ENCODE measurements around the gene ATG2A. TPM values are rescaled to one million over a fixed set of nuclear protein-coding genes. Genes with fewer than 3 reads are reported as not detected.

Gene ATG2A
- total and polyA plus RNA-seq, 10 of the 15 experiments (the other 5 are each of a cell fraction or from before 2014, with no cell fraction given): 0.08 to 19.0 (median 4.6) TPM

DNA sequence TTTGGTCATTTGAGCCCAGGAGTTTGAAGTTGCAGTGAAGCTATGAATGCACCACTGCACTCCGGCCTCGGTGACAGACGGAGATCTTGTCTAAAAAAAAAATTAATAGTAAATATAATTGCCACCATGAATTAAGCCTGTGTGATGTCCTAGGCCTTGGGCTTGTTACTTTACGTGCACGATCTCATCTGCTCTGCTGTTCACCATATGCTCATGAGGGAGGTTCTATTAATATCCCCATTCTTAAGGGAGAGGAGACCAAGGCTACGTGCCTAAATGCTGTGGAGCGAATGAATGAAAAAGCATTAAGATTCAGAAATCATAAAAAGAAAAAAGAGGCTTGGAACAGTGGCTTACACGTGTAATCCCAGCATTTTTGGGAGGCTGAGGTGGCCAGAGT, 2.6 kb upstream of the ATG2A start:
- intact Hi-C loops (cut with micrococcal nuclease; ENCODE audit: unreplicated experiment): loop anchor here (5.0 kb wide), 1 partner anchor 193 kb away; the partner anchor contains the start of gene TM7SF2
- RAD21 ChIA-PET (ENCODE audit: unreplicated experiment): no interaction called here
- ATAC-seq (no peak), FAIRE-seq (no peak), DNase-seq (ENCODE audit: low read depth, low spot score) (no peak)
- no peaks in the 10 kb centered on the region for H4K20me1 ChIP-seq (ENCODE audit: control insufficient read depth, insufficient read depth)
- H3K27ac ChIP-seq (ENCODE audit: control insufficient read depth, insufficient read depth): no peak overlapping the region
- SMC1A ChIA-PET (ENCODE audit: uncharacterized antibody, unreplicated experiment): interaction anchor here (1.3 kb wide), 1 partner anchor 24 kb away, joined by 4 read pairs; no protein-coding TSS in a partner anchor
- no peaks in the 10 kb centered on the region for H3K27me3 ChIP-seq (replicated peaks in 1 of 2; ENCODE audit: control insufficient read depth in 2 of 2, insufficient read depth in 2 of 2, low read length in 1 of 2)
- no peak overlapping the region for H2AFZ ChIP-seq (ENCODE audit: control insufficient read depth, low read depth, low read length)
- peaks cover 11% of the 10 kb centered on the region for H3K79me2 ChIP-seq (ENCODE audit: control insufficient read depth, insufficient read depth, low read length)
- H3K9me3 ChIP-seq (replicated peaks; ENCODE audit: control insufficient read depth, insufficient read depth, low read length): no peaks in the 10 kb centered on the region
- WGBS (ENCODE audit: insufficient coverage, insufficient replicate concordance, low lambda C conversion rate, missing lambda C conversion rate): 85% methylated on average over 8 of the region's 8 CpGs
- no peak overlapping the region for H3K9ac ChIP-seq (ENCODE audit: control insufficient read depth, insufficient read depth, low read length)
- no TSS peak for BruUV-seq (replicated peaks)
- H3K4me1 ChIP-seq (ENCODE audit: control insufficient read depth, insufficient read depth, low read length): peaks cover 12% of the 10 kb centered on the region
- H3K4me3 ChIP-seq: no peak overlapping the region
- POLR2A ChIA-PET: interaction anchor here (0.8 kb wide), 1 partner anchor 77 kb away, joined by 4 read pairs; the partner anchor contains the start of gene BATF2
- no peak for TF ChIP-seq ZNF384 (IDR thresholded peaks at IDR 0.05; ENCODE audit: borderline replicate concordance, low read depth, low read length)
- TF ChIP-seq, protein P1, sequence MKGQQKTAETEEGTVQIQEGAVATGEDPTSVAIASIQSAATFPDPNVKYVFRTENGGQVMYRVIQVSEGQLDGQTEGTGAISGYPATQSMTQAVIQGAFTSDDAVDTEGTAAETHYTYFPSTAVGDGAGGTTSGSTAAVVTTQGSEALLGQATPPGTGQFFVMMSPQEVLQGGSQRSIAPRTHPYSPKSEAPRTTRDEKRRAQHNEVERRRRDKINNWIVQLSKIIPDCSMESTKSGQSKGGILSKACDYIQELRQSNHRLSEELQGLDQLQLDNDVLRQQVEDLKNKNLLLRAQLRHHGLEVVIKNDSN (IDR thresholded peaks at IDR 0.05; ENCODE audit: borderline replicate concordance, extremely low read length, insufficient read depth, low read depth, low read length): no peak
- in situ Hi-C loops (cut with MboI): no loop called here
- CTCF ChIA-PET: interaction anchor here (0.6 to 2.3 kb wide), 5 partner anchors 26 to 199 kb away, joined by 3 to 9 read pairs (median 3); partner anchors contain the start of genes ARL2 and BATF2
- H3K36me3 ChIP-seq (ENCODE audit: control insufficient read depth in 2 of 2, insufficient read depth in 2 of 2, low read length in 1 of 2): no peaks in the 10 kb centered on the region
- no peak overlapping the region for H3K4me2 ChIP-seq (ENCODE audit: control insufficient read depth, insufficient read depth)

DNA sequence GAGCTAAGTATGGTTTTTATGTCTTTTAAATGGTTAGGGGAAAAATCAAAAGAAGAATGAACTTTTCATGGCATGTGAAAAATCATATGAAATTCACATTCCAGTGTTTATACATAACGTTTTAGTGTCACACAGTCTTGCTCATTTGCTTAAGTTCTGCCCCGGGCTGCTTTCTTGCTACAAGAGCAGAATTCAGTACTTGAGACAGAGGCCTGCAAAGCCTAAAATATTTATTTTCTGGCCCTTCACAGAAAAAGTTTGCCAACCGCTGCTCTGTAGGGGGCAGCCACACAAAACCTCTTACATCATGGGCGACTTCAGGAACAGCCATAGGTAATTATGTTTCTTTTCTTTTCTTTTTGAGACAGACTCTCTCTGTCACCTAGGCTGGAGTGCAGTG, 1.0 kb upstream of the ATG2A start:
- Histone ChIP-seq H3K79me2 (ENCODE audit: control insufficient read depth, insufficient read depth, low read length) (peaks cover 11% of the 10 kb centered on the region), H3K27ac (ENCODE audit: control insufficient read depth, insufficient read depth) (peak overlapping the region; percentile 5; the same call in 1 of the 2 replicates), H3K4me1 (ENCODE audit: control insufficient read depth, insufficient read depth, low read length) (peaks cover 6% of the 10 kb centered on the region), H3K9ac (ENCODE audit: control insufficient read depth, insufficient read depth, low read length) (peak overlapping the region; percentile 36; the same call in 1 of the 2 replicates), H3K4me2 (ENCODE audit: control insufficient read depth, insufficient read depth) (peak overlapping the region; percentile 23), H2AFZ (ENCODE audit: control insufficient read depth, low read depth, low read length) (peak overlapping the region; percentile 58), H3K9me3 (replicated peaks; ENCODE audit: control insufficient read depth, insufficient read depth, low read length) (no peaks in the 10 kb centered on the region), H3K27me3 (replicated peaks in 1 of 2; ENCODE audit: control insufficient read depth in 2 of 2, insufficient read depth in 2 of 2, low read length in 1 of 2) (no peaks in the 10 kb centered on the region), H4K20me1 (ENCODE audit: control insufficient read depth, insufficient read depth) (no peaks in the 10 kb centered on the region), H3K36me3 (ENCODE audit: control insufficient read depth in 2 of 2, insufficient read depth in 2 of 2, low read length in 1 of 2) (no peaks in the 10 kb centered on the region), H3K4me3 (peak overlapping the region; percentile 77)
- POLR2A ChIA-PET: interaction anchor here (0.6 to 1.4 kb wide), 6 partner anchors 9 to 136 kb away, joined by 3 to 4 read pairs (median 3); no protein-coding TSS in a partner anchor
- SMC1A ChIA-PET (ENCODE audit: uncharacterized antibody, unreplicated experiment): interaction anchor here (0.8 to 1.8 kb wide), 4 partner anchors 45 to 79 kb away, joined by 3 to 19 read pairs (median 4); partner anchors contain the start of gene BATF2
- ATAC-seq: peak; percentile 9; the same call in 2 of the 3 replicates
- no peak for FAIRE-seq
- WGBS (ENCODE audit: insufficient coverage, insufficient replicate concordance, low lambda C conversion rate, missing lambda C conversion rate): 0% methylated on average over 4 of the region's 4 CpGs
- DNase-seq (ENCODE audit: low read depth, low spot score): no peak
- RAD21 ChIA-PET (ENCODE audit: unreplicated experiment): interaction anchor here (0.7 to 0.9 kb wide), 2 partner anchors 59 to 139 kb away, joined by 3 to 4 read pairs; no protein-coding TSS in a partner anchor
- intact Hi-C loops (cut with micrococcal nuclease; ENCODE audit: unreplicated experiment) (loop anchor here (5.0 kb wide), 1 partner anchor 194 kb away; the partner anchor contains the start of gene TM7SF2), in situ Hi-C loops (cut with MboI) (no loop called here)
- BruUV-seq (replicated peaks): no TSS peak
- TF ChIP-seq GABPA (IDR thresholded peaks at IDR 0.05; ENCODE audit: low read depth): no peak
- TF ChIP-seq, protein P2, sequence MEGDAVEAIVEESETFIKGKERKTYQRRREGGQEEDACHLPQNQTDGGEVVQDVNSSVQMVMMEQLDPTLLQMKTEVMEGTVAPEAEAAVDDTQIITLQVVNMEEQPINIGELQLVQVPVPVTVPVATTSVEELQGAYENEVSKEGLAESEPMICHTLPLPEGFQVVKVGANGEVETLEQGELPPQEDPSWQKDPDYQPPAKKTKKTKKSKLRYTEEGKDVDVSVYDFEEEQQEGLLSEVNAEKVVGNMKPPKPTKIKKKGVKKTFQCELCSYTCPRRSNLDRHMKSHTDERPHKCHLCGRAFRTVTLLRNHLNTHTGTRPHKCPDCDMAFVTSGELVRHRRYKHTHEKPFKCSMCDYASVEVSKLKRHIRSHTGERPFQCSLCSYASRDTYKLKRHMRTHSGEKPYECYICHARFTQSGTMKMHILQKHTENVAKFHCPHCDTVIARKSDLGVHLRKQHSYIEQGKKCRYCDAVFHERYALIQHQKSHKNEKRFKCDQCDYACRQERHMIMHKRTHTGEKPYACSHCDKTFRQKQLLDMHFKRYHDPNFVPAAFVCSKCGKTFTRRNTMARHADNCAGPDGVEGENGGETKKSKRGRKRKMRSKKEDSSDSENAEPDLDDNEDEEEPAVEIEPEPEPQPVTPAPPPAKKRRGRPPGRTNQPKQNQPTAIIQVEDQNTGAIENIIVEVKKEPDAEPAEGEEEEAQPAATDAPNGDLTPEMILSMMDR (IDR thresholded peaks at IDR 0.05 in 2 of 3, conservative IDR thresholded peaks at IDR 0.05 in 1 of 3; ENCODE audit: control insufficient read depth in 2 of 3, extremely low read depth in 1 of 3, insufficient read depth in 1 of 3, low read depth in 3 of 3, low read length in 3 of 3): peak; percentile 19 to 37 (median 30); a peak in 3 of 6 replicates
- peak; percentile 53 for TF ChIP-seq ATF7 (IDR thresholded peaks at IDR 0.05; ENCODE audit: low read depth)
- TF ChIP-seq, protein P3, sequence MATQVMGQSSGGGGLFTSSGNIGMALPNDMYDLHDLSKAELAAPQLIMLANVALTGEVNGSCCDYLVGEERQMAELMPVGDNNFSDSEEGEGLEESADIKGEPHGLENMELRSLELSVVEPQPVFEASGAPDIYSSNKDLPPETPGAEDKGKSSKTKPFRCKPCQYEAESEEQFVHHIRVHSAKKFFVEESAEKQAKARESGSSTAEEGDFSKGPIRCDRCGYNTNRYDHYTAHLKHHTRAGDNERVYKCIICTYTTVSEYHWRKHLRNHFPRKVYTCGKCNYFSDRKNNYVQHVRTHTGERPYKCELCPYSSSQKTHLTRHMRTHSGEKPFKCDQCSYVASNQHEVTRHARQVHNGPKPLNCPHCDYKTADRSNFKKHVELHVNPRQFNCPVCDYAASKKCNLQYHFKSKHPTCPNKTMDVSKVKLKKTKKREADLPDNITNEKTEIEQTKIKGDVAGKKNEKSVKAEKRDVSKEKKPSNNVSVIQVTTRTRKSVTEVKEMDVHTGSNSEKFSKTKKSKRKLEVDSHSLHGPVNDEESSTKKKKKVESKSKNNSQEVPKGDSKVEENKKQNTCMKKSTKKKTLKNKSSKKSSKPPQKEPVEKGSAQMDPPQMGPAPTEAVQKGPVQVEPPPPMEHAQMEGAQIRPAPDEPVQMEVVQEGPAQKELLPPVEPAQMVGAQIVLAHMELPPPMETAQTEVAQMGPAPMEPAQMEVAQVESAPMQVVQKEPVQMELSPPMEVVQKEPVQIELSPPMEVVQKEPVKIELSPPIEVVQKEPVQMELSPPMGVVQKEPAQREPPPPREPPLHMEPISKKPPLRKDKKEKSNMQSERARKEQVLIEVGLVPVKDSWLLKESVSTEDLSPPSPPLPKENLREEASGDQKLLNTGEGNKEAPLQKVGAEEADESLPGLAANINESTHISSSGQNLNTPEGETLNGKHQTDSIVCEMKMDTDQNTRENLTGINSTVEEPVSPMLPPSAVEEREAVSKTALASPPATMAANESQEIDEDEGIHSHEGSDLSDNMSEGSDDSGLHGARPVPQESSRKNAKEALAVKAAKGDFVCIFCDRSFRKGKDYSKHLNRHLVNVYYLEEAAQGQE (IDR thresholded peaks at IDR 0.05; ENCODE audit: low read depth, low read length): peak; percentile 31; the same call in 1 of the 2 replicates
- peak; percentile 13; the same call in 1 of the 2 replicates for TF ChIP-seq RAD21 (IDR thresholded peaks at IDR 0.05; ENCODE audit: insufficient read depth, low read depth, low read length)
- CTCF ChIA-PET: interaction anchor here (0.6 to 2.3 kb wide), 13 partner anchors 9 to 199 kb away, joined by 3 to 18 read pairs (median 3); partner anchors contain the start of genes BATF2 and ZNHIT2
